ENCODE data around the gene DBX2.
"Not testable (repeated sequence)": the region's sequence is repeated elsewhere in the genome, so short reads cannot be mapped to it uniquely, and the experiment has no call there.

Gene DBX2

DNA sequence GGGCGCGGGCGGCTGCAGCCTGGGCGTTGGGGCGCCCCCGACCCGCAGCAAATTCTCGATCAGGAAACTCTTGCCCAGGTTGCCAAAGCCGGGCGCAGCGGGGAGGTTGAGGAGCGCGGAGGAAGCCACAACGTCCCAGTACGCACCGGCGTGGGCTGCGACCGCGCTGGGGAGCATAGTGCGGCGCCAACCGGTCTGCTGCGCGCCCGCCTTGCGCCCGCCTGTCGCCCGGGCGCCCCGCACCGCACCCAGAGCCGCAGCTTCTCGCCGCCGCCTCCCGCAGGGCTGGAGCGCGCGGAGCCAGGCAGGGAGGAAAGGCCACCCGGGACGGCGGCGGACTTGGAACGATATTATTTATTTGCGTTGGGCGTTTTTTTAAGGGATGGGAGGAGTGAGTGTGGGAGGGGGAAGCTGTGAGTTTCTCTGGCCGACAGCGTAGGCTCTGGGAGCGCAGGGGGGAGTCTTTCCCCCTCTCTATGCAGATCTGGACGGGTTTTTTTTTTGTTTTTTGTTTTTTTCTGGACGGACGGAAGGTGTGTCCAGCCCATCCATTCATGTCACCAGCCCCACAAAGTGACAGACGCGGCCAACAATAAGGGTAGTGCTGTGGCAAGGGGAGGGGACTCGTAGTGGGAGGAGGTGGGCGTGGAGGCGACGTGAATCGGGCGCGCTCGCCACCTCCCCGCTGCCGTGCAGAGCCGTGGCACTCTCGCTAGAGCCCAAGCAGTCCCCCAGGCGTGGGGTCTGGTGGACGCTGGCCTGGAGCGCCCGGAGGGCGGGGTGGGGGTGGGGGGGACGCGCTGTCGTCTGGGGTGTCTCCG lies at the start of gene DBX2:
Gene DBX2 (minus strand): TSS at position 349 of the 821 bp plus-strand sequence. CDS start 172 bp downstream, at position 177.
- DNase-seq (ENCODE audit: low read depth), result no peak

DNA sequence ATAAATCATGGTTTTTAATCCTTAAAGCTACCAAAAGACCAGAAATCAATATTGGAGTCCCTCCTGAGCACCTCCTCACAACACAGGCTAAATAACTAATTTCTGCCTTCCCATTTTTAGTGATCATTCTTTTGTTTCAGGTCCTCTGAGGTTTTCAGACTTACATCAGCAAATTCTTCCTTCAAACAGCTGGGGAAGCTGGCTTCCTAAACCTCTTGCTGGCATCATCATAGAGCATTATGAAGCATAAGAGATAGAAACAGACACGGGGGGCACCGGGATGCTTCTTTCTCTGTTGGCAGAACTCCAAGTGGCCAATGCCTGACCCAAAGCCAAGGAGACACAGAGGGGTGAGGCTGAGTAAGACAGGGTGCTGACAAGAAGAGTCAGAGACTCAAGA lies 47.9 kb upstream of the DBX2 start:
- no peak for DNase-seq (ENCODE audit: low read depth)

GRCh38 chr12:45095417-45095816 lies 44.5 kb upstream of the DBX2 start:
- DNase-seq (ENCODE audit: low read depth), result not testable (repeated sequence)

GRCh38 chr12:45093051-45093450 lies 42.2 kb upstream of the DBX2 start:
- no peak for DNase-seq (ENCODE audit: low read depth)

- DNase-seq (ENCODE audit: low read depth), result peak; percentile 2
Observed at GRCh38 chr12:45089411-45090075, 38.6 kb upstream of the DBX2 start.

DNA sequence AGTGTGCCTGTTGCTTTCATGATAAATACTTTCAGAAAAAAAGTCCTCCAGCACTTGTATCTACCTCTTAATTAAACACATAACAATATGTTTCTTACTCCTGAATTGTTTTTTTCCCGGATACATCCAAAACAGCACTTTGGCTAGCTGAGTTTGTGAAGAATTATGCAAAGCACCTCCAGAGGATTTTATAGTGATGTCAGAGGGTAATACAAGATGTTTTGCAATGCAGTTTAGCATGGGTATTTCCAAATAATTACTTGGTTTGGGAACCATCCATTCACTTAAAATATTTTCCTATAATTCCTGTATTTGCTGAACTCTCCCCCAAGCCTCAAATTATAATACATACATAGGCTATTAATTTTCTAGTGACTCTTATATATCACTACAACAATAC lies 37.7 kb upstream of the DBX2 start:
- no peak for DNase-seq (ENCODE audit: low read depth)

- DNase-seq (ENCODE audit: low read depth), result not testable (repeated sequence)
Observed at GRCh38 chr12:45084248-45084647, 33.3 kb upstream of the DBX2 start.

DNA sequence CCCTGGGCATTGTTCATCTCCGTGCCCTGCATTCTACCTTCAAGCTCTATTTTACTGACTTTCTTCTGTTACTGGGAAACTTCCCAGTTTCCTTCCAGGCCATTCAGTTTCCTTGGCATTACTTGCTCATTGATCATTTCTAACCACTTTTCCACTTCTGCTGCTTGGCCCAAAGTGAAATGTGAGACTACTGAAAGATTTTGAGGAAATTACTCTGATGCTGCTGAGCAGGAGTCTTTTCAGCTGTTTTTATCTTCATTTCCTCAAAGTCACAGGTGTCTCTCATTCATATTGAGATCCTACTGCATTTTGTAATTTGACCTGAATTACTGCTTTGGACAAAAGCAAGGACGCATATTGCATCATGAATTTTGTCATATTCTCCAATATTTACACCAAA lies 26.4 kb upstream of the DBX2 start:
- DNase-seq (ENCODE audit: low read depth), result no peak

GRCh38 chr12:45076417-45077026 lies 25.6 kb upstream of the DBX2 start:
- DNase-seq (ENCODE audit: low read depth), result no peak

DNA sequence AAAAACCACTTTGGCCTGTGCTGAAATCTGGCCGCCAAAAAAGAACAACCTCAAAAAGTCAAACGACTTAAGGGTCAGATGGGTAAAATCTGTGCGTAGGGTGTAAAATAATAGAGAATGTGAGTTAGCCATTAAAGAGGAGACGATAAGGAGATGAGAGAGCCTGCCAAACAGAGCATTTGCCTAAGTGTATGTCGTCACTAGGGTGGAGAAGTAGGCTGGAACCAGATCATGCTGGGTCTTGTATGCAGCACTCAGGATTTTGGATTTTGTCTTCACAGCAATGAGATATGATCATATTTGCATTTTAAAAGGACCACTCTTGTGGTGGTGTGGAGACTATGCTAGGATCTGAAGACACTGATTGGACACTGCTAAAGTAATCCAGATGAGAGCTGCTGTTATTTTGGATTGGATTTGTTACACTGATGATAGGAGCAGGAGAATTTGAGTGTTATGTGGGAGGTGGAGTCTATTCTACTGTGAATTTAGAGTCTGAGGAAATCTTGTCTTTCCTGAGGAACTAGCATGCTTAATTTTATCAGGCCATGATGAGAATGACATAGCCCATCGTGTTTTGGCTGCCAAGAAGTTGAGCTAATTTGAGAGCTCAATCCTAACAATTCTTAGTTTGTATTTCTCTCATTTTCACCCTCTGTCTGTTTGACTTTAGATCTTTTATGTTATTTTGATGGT lies 24.8 kb upstream of the DBX2 start:
- no peak for DNase-seq (ENCODE audit: low read depth)

DNA sequence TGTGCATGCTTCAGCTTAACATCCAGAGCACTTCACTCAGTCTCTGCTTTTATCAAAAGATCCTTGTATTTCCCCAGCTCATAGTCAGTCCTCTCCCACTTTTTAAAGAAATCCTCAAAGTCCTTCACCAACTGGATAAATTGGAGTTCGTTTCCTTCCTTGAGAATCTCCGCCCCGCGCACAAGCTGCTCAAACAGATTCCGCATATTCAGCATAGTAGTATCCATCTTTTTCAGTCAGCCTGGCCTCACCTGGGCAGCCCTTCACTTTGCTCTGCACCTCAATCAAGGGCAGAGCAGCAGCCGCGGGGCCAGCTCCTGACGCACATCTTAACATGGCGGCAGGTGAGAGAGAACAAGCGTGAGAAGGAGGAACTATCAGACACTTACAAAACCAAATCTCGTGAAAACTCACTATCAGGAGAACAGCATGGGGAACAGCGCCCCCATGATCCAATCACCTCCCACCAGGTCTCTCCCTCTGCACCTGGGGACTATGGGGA lies 14.3 kb upstream of the DBX2 start:
- no peak for DNase-seq (ENCODE audit: low read depth)

GRCh38 chr12:45060976-45061375 lies 10.1 kb upstream of the DBX2 start:
- no peak for DNase-seq (ENCODE audit: low read depth)

GRCh38 chr12:45051572-45052125 lies 750 bp upstream of the DBX2 start:
- DNase-seq (ENCODE audit: low read depth), result no peak

DNA sequence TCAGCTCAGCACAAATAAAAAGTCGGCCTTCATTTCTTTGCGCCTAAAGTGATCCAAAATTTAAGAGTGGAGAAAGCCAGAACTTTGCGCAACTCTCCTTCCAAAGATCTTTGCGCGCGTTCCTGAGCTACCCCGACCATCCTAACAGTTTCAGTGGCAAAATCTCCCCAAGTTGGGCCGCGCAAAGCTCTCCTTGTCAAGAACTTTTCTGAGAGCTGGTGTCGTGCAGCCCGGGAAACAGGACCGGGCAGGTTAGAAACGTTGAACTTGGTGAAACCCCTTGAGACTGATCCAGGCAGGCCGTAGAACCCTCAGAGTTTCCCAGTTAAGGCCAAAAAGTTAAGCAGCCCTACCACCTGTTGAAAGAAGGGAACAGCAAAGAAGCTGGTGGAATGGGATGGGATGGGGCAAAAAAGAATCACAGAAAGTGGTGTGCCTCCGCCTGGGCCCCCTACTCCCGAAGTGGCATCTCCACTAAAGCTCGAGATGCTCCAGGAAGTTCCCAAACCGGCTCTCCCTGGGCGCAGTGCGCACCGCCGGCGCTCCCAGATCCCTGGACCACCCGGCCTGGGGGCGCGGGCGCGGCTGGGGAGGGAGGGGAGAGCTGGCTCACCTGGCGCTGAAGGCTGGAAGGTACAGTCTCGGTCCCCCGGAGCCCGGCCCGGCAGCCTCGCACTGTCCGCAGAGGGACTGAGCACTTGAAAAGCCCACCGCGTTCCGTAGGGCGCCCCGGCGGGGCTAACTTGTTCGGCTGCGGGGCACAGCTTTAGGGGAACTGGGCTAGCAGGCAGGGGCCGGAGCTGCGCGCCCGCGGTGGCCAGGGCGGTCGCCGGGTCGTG lies 768 bp downstream of the DBX2 start:
- DNase-seq (ENCODE audit: low read depth), result peak; percentile 9

- DNase-seq (ENCODE audit: low read depth), result no peak
Observed at GRCh38 chr12:45042599-45042998, 8.3 kb downstream of the DBX2 start.

GRCh38 chr12:45040977-45041376 lies 9.9 kb downstream of the DBX2 start:
- DNase-seq (ENCODE audit: low read depth), result no peak

DNA sequence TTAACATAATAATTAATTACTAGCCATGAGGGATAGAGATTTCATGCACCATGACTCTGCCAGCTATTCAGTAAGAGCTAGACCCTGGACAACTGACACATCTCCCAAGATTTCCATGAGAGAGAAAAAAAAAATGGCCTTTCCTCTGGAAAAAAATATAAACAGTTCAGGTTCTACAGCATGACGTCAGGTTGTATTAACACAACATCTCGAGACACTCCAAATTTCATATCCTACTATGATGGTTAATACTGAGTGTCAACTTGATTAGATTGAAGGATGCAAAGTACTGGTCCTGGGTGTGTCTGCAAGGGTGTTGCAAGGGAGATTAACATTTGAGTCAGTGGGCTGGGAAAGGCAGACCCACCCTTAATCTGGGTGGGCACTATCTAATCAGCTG lies 11.1 kb downstream of the DBX2 start:
- no peak for DNase-seq (ENCODE audit: low read depth)

GRCh38 chr12:45034861-45035265 lies 16.0 kb downstream of the DBX2 start:
- DNase-seq (ENCODE audit: low read depth), result no peak

DNA sequence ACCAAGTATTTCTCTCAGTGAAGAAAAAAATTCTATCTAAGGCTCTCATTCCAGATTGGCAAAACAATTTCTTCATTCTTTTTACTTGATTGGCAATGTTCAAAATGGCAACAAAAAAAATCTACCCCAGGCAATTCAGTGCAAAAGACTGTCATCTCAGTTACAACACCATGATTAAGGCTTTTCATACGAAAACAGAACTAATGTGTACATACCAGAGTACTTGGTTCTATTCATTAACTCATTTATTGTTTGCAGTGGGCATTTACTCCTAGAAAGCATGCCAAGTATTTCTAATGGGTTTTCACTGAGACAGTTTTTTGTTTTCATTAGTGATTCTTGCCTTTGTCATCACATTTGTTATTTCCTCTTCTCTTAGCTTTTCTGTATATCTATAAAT lies 33.0 kb downstream of the DBX2 start:
- peak; percentile 31 for DNase-seq (ENCODE audit: low read depth)

DNA sequence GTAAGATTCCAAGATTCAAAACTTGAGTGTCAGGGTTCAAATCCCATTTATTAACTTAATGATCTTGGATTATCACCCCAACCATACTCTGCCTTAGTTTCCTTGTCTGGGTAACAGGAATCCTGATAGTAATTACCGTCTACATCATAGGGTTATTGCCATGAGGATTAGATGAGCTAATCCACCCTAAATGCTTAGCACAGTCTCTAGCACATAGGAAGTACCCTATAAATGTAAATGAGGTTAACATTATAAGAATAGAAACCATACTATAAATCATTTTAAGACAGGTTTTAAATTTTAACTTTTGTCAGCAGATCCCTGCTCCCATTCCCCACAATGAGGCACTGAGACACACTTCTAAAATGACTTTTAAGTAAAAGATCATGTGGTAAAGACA lies 36.5 kb downstream of the DBX2 start:
- DNase-seq (ENCODE audit: low read depth), result no peak

GRCh38 chr12:45012749-45013148 lies 38.1 kb downstream of the DBX2 start:
- no peak for DNase-seq (ENCODE audit: low read depth)

Measured in fibroblast of gingiva (primary cell).